Measurements from ENCODE around the gene NUP205.

NUP205 gene

DNA sequence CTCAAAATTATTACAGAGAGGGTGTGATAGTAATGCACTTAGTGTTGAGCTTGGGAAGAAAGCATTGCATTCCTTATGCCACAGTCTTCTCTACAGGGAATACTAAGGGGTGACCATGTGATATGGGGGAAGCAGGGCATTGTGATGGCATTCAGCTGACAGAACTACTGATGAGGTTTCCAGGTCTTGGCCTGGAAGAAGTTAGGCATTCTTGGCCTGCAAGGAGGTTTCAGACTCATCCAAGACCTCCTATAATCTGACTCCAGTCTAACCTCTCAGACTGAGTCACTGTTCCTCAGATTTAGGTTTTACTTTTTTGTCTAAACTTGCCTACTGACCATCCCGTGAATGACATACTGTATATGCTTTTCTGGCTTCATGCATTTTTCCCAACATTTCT, 112.5 kb downstream of the NUP205 start:
- peak; percentile 94 for ATAC-seq (ENCODE audit: low read depth)
- Histone ChIP-seq H3K27me3 (ENCODE audit: insufficient read depth, poor library complexity, severe bottlenecking) (no peaks in the 10 kb centered on the region), H3K4me1 (ENCODE audit: insufficient read depth, poor library complexity, severe bottlenecking) (peaks cover 39% of the 10 kb centered on the region), H3K36me3 (ENCODE audit: low read depth) (peaks cover 40% of the 10 kb centered on the region), H3K9me3 (ENCODE audit: severe bottlenecking) (no peaks in the 10 kb centered on the region), H3K4me3 (ENCODE audit: severe bottlenecking) (no peak overlapping the region), H3K27ac (ENCODE audit: poor library complexity, severe bottlenecking) (peak overlapping the region; percentile 79)
- TF ChIP-seq CTCF (IDR thresholded peaks at IDR 0.05; ENCODE audit: poor library complexity, severe bottlenecking): no peak
- no peak for DNase-seq (ENCODE audit: low spot score)

DNA sequence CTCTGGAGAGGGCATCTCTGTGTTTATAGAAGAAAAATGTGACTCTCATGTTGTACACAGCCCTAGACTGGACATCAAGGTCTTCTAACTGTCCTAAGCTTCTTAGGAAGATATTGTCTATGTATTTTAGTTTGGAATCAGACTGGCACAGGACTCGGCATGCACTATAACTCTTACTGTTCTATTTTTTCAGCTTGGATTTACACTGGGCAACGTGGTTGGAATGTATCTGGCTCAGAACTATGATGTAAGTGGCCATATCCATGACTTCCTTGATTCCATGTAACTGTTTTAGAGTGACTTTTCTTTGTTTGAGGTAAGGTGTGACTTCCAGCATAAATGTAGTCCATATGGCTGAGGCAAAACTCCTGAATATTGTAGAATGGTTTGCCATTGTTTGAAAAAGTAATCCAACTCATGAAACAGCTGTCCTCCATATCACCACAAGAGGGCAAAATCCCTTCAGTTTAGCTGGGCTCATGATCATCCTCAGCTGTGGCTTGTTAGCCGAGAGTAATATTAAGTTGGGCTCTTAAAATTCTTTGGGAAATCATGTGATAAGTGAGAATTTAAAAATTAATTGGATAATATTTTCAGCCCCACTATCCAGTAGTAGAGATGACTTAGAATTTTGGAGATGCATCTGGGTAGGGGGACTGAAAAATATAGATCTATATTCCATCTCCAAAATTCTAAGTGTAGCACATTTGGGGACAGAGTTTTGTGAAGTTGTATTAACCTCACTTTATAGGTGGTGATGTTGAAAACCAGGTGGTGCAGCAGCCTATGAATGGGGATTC, 115.0 kb downstream of the NUP205 start:
- H3K27me3 ChIP-seq (ENCODE audit: insufficient read depth, poor library complexity, severe bottlenecking): no peaks in the 10 kb centered on the region
- H3K27ac ChIP-seq (ENCODE audit: poor library complexity, severe bottlenecking): peak overlapping the region; percentile 79
- ATAC-seq (ENCODE audit: low read depth): peak; percentile 65
- peaks cover 46% of the 10 kb centered on the region for H3K4me1 ChIP-seq (ENCODE audit: insufficient read depth, poor library complexity, severe bottlenecking)
- no peak for DNase-seq (ENCODE audit: low spot score)
- H3K36me3 ChIP-seq (ENCODE audit: low read depth): peaks cover 35% of the 10 kb centered on the region
- peak; percentile 94 for TF ChIP-seq CTCF (IDR thresholded peaks at IDR 0.05; ENCODE audit: poor library complexity, severe bottlenecking)
- H3K4me3 ChIP-seq (ENCODE audit: severe bottlenecking): no peak overlapping the region
- no peaks in the 10 kb centered on the region for H3K9me3 ChIP-seq (ENCODE audit: severe bottlenecking)

GRCh38 chr7:135673360-135673706, 115.6 kb downstream of the NUP205 start:
- H3K9me3 ChIP-seq (ENCODE audit: severe bottlenecking): no peaks in the 10 kb centered on the region
- DNase-seq (ENCODE audit: low spot score) (no peak), ATAC-seq (ENCODE audit: low read depth) (peak; percentile 30; the same call in 2 of the 3 replicates)
- peaks cover 35% of the 10 kb centered on the region for H3K36me3 ChIP-seq (ENCODE audit: low read depth)
- H3K4me3 ChIP-seq (ENCODE audit: severe bottlenecking): no peak overlapping the region
- TF ChIP-seq CTCF (IDR thresholded peaks at IDR 0.05; ENCODE audit: poor library complexity, severe bottlenecking): no peak
- peaks cover 52% of the 10 kb centered on the region for H3K4me1 ChIP-seq (ENCODE audit: insufficient read depth, poor library complexity, severe bottlenecking)
- H3K27me3 ChIP-seq (ENCODE audit: insufficient read depth, poor library complexity, severe bottlenecking): no peaks in the 10 kb centered on the region
- H3K27ac ChIP-seq (ENCODE audit: poor library complexity, severe bottlenecking): peak overlapping the region; percentile 79

DNA sequence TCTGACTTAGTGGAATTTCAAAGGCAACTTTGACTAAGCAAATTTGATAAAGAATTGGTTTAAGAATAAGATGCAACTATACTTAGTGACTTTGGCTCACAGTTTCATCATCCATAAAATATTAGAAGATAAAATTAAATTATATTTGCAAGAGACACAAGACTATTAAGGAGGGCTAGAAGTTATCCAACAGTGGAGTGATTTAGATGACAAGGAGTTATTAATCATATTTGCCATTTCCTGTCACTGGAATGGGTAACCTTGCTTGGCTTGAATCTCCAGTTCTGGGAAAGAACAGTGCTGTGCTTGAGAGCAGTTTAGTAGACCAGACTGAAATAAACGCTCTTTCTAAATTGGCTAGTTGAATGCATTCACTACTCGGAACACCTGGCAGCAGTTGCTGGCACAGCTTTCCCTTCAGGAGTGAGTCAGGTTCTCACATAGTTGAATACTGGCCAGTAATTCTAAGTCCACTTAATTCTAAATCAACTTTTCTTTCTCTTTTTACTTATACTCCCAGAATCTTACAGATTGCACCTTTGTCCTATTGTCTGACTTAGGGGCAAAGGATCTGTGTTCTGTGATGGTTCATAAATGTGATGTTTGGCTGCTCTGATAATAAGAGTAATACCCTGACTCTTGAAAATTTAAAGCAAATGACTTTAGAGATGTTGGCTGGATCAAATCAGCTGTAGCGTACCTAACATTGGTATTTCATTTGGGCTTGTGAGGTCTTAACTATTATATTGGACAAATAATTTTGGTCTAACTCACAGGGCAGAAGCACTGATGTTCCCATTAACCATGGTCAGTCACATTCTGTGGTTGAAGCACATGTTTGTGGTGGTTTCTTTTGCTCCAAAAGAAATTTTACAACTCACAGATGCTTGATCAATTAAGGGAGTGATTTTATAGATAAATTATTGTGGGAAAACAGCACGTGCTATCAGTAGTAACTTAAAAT, 121.2 kb downstream of the NUP205 start:
- DNase-seq (ENCODE audit: low spot score): no peak
- no peaks in the 10 kb centered on the region for H3K9me3 ChIP-seq (ENCODE audit: severe bottlenecking)
- peaks cover 17% of the 10 kb centered on the region for H3K36me3 ChIP-seq (ENCODE audit: low read depth)
- no peak for TF ChIP-seq CTCF (IDR thresholded peaks at IDR 0.05; ENCODE audit: poor library complexity, severe bottlenecking)
- ATAC-seq (ENCODE audit: low read depth): peak; percentile 95
- no peak overlapping the region for H3K4me3 ChIP-seq (ENCODE audit: severe bottlenecking)
- peaks cover 37% of the 10 kb centered on the region for H3K4me1 ChIP-seq (ENCODE audit: insufficient read depth, poor library complexity, severe bottlenecking)
- no peaks in the 10 kb centered on the region for H3K27me3 ChIP-seq (ENCODE audit: insufficient read depth, poor library complexity, severe bottlenecking)
- H3K27ac ChIP-seq (ENCODE audit: poor library complexity, severe bottlenecking): peak overlapping the region; percentile 94
